ENCODE data around the gene SFTA2. TPM values are rescaled to one million over a fixed set of nuclear protein-coding genes. Genes with fewer than 3 reads are reported as not detected.

Gene SFTA2
- total and polyA plus RNA-seq, 9 of the 15 experiments (the other 6 are each of a cell fraction or from before 2014, with no cell fraction given) = not detected

DNA sequence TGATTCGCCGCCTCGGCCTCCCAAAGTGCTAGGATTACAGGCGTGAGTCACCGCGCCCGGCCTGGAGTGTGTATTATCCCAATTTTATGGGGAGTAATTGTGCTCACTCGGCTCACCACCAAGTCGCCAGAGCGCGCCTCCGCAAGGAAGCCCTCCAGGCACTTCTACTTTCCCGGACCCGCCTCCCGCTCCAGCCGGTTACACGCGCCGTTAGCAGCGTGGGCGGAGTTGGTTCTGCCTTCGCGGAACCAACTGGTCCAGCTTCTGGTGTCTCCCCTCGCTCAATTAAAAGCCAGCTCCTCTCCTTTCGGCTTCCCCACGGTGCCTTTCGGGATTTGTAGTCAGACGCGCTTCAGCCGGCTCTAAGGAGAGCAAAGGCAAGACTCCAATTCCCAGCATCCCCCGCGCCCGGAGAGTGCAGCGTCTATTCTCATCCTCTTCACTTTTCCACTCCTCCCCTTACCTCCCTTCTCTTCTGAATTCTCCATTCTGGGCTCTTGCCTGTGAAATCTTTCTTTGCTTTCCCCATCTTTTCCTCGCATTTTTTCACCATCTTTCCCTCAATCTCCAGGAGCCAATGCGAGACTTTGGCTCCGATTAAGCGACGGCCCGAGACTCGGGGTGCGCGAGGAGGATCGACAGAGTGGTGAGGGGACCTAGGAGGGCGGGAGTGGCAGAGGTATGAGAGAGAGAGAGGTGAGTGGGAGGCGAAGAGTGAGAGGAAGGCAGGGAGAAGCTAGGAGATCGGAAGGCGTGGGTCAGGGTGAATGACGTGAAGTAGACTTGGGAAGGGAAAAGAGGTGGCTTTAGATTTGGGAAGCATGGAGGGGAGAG is 24.0 kb downstream of the SFTA2 start, which contains the start of gene GTF2H4 (continued):
- TF ChIP-seq E4F1 (CRISPR knock-in tag; IDR thresholded peaks at IDR 0.05; ENCODE audit: borderline replicate concordance) (no peak), MYNN (IDR thresholded peaks at IDR 0.05) (peak; percentile 75), MYNN (CRISPR knock-in tag; IDR thresholded peaks at IDR 0.05) (no peak), GTF3C2 (IDR thresholded peaks at IDR 0.05; ENCODE audit: borderline replicate concordance, extremely low read depth, insufficient read length) (peak; percentile 87), ZNF124 (CRISPR knock-in tag; IDR thresholded peaks at IDR 0.05) (no peak), ZBTB2 (IDR thresholded peaks at IDR 0.05) (peak; percentile 41; the same call in 1 of the 2 replicates), SMARCE1 (IDR thresholded peaks at IDR 0.05) (peak; percentile 78; the same call in 1 of the 2 replicates), MAFG (tag; conservative IDR thresholded peaks at IDR 0.05) (no peak), SPI1 (IDR thresholded peaks at IDR 0.05; ENCODE audit: borderline replicate concordance, low read depth, low read length) (peak; percentile 66), ZKSCAN3 (CRISPR knock-in tag; IDR thresholded peaks at IDR 0.05) (no peak), ZNF217 (CRISPR knock-in tag; IDR thresholded peaks at IDR 0.05) (no peak), RFX7 (CRISPR knock-in tag; IDR thresholded peaks at IDR 0.05) (no peak)
- TF ChIP-seq, protein P1, sequence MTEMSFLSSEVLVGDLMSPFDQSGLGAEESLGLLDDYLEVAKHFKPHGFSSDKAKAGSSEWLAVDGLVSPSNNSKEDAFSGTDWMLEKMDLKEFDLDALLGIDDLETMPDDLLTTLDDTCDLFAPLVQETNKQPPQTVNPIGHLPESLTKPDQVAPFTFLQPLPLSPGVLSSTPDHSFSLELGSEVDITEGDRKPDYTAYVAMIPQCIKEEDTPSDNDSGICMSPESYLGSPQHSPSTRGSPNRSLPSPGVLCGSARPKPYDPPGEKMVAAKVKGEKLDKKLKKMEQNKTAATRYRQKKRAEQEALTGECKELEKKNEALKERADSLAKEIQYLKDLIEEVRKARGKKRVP (CRISPR knock-in tag; IDR thresholded peaks at IDR 0.05) = peak; percentile 34; the same call in 1 of the 2 replicates
- TF ChIP-seq, protein P2, sequence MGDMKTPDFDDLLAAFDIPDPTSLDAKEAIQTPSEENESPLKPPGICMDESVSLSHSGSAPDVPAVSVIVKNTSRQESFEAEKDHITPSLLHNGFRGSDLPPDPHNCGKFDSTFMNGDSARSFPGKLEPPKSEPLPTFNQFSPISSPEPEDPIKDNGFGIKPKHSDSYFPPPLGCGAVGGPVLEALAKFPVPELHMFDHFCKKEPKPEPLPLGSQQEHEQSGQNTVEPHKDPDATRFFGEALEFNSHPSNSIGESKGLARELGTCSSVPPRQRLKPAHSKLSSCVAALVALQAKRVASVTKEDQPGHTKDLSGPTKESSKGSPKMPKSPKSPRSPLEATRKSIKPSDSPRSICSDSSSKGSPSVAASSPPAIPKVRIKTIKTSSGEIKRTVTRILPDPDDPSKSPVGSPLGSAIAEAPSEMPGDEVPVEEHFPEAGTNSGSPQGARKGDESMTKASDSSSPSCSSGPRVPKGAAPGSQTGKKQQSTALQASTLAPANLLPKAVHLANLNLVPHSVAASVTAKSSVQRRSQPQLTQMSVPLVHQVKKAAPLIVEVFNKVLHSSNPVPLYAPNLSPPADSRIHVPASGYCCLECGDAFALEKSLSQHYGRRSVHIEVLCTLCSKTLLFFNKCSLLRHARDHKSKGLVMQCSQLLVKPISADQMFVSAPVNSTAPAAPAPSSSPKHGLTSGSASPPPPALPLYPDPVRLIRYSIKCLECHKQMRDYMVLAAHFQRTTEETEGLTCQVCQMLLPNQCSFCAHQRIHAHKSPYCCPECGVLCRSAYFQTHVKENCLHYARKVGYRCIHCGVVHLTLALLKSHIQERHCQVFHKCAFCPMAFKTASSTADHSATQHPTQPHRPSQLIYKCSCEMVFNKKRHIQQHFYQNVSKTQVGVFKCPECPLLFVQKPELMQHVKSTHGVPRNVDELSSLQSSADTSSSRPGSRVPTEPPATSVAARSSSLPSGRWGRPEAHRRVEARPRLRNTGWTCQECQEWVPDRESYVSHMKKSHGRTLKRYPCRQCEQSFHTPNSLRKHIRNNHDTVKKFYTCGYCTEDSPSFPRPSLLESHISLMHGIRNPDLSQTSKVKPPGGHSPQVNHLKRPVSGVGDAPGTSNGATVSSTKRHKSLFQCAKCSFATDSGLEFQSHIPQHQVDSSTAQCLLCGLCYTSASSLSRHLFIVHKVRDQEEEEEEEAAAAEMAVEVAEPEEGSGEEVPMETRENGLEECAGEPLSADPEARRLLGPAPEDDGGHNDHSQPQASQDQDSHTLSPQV (IDR thresholded peaks at IDR 0.05) = peak; percentile 97

All from K562 (cell line).